ENCODE results near the gene SH3GL1. TPM values are rescaled to one million over a fixed set of nuclear protein-coding genes. Genes with fewer than 3 reads are reported as not detected.

SH3GL1 gene
- total and polyA plus RNA-seq, 2 of the 4 experiments (the other 2 are of a cell fraction), result 28.1 to 138 TPM

DNA sequence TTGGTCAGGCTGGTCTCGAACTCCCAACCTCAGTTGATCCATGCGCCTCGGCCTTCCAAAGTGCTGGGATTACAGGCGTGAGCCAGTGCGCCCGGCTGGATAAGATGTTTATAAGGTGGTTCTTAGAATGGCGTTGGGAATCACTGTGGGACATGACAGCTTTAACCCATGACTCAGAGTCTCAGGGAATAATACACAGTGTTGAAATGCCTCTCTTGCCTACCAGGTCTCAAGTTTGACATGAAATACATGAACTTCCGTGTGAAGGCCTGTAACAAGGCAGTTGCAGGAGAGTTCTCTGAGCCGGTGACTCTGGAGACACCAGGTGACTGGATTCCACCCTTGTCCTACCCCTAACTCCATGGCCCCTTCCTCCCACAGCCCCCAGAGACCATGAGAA lies 83.4 kb downstream of the SH3GL1 start:
- Histone ChIP-seq H2AFZ (replicated peaks; ENCODE audit: low read length, poor library complexity) (no peak overlapping the region), H3K27me3 (ENCODE audit: control insufficient read depth, insufficient read depth, low read length) (no peaks in the 10 kb centered on the region), H2AK5ac (ENCODE audit: low read depth, low read length) (no peak overlapping the region), H3K36me3 (ENCODE audit: control insufficient read depth, insufficient read depth, low read length) (no peaks in the 10 kb centered on the region; the same call in 1 of the 2 replicates), H3K27ac (ENCODE audit: insufficient read depth, low read length) (no peak overlapping the region), H3K23ac (ENCODE audit: low read depth, low read length) (no peak overlapping the region), H3K56ac (ENCODE audit: extremely low read depth, insufficient read depth, low read length) (no peak overlapping the region), H3K4ac (ENCODE audit: low read depth, low read length) (no peak overlapping the region), H3K9me3 (ENCODE audit: control insufficient read depth, insufficient read depth, low read length) (peaks cover 3% of the 10 kb centered on the region; the same call in 1 of the 2 replicates), H4K20me1 (ENCODE audit: insufficient read depth, low read length) (no peaks in the 10 kb centered on the region), H3K79me1 (ENCODE audit: low read depth in 1 of 2, low read length in 2 of 2) (no peaks in the 10 kb centered on the region; a peak in 1 of 4 replicates), H2AK9ac (replicated peaks; ENCODE audit: low read depth, low read length, poor library complexity) (no peak overlapping the region), H4K5ac (ENCODE audit: low read depth, low read length) (no peak overlapping the region), H4K8ac (ENCODE audit: low read depth in 2 of 2, low read length in 2 of 2) (no peak overlapping the region), H3K18ac (ENCODE audit: low read depth, low read length) (no peak overlapping the region), H3K9me1 (ENCODE audit: insufficient read depth, low read length) (no peaks in the 10 kb centered on the region), H2BK120ac (ENCODE audit: low read depth, low read length) (no peak overlapping the region), H3K9ac (ENCODE audit: low read depth, low read length) (no peak overlapping the region), H2BK15ac (ENCODE audit: low read depth, low read length) (no peak overlapping the region), H2BK20ac (ENCODE audit: low read depth, low read length) (no peak overlapping the region), H3K4me3 (ENCODE audit: insufficient read depth, low read depth, low read length) (no peak overlapping the region), H4K91ac (ENCODE audit: insufficient read depth, low read depth, low read length) (no peak overlapping the region), H3K4me2 (ENCODE audit: low read depth, low read length) (no peak overlapping the region), H3K4me1 (ENCODE audit: control insufficient read depth, insufficient read depth, low read length) (no peaks in the 10 kb centered on the region), H2BK5ac (ENCODE audit: low read depth, low read length, poor library complexity, severe bottlenecking) (no peak overlapping the region), H3K14ac (replicated peaks; ENCODE audit: low read depth, low read length) (no peak overlapping the region)
- in situ Hi-C loops (cut with MboI; ENCODE audit: low sequenced_read_pairs) (no loop called here), intact Hi-C loops (cut with micrococcal nuclease) (no loop called here), dilution Hi-C loops (cut with HindIII; ENCODE audit: low sequenced_read_pairs, unreplicated experiment) (no loop called here)
- WGBS, 2 experiments (ENCODE audit: extremely low coverage in 2 of 2, insufficient read length in 1 of 2), result no CpG with 5 or more reads among the region's 9 CpGs
- DNase-seq, result no peak
- POLR2A ChIA-PET (ENCODE audit: unreplicated experiment), result no interaction called here
- CTCF ChIA-PET, result no interaction called here
- no TSS peak for BruUV-seq (replicated peaks)
- TF ChIP-seq POLR2A (IDR thresholded peaks at IDR 0.05; ENCODE audit: low read depth, low read length) (no peak), BHLHE40 (IDR thresholded peaks at IDR 0.05; ENCODE audit: low read depth, low read length) (no peak), FOS (IDR thresholded peaks at IDR 0.05; ENCODE audit: low read depth, low read length) (no peak), MAFK (IDR thresholded peaks at IDR 0.05; ENCODE audit: low read depth, low read length) (no peak), RAD21 (IDR thresholded peaks at IDR 0.05; ENCODE audit: low read length) (no peak), CEBPB (IDR thresholded peaks at IDR 0.05; ENCODE audit: low read depth, low read length) (no peak), NFE2L2 (IDR thresholded peaks at IDR 0.05; ENCODE audit: low read depth, low read length) (no peak), CHD1 (IDR thresholded peaks at IDR 0.05; ENCODE audit: low read depth, low read length) (no peak), RCOR1 (IDR thresholded peaks at IDR 0.05; ENCODE audit: insufficient replicate concordance, low read length) (no peak), MXI1 (IDR thresholded peaks at IDR 0.05; ENCODE audit: borderline replicate concordance, low read depth, low read length) (no peak), RFX5 (IDR thresholded peaks at IDR 0.05; ENCODE audit: low read depth, low read length) (no peak), SMC3 (IDR thresholded peaks at IDR 0.05; ENCODE audit: low read depth, low read length) (no peak), MAZ (IDR thresholded peaks at IDR 0.05; ENCODE audit: borderline replicate concordance, low read depth, low read length) (no peak)
- TF ChIP-seq, protein P1, sequence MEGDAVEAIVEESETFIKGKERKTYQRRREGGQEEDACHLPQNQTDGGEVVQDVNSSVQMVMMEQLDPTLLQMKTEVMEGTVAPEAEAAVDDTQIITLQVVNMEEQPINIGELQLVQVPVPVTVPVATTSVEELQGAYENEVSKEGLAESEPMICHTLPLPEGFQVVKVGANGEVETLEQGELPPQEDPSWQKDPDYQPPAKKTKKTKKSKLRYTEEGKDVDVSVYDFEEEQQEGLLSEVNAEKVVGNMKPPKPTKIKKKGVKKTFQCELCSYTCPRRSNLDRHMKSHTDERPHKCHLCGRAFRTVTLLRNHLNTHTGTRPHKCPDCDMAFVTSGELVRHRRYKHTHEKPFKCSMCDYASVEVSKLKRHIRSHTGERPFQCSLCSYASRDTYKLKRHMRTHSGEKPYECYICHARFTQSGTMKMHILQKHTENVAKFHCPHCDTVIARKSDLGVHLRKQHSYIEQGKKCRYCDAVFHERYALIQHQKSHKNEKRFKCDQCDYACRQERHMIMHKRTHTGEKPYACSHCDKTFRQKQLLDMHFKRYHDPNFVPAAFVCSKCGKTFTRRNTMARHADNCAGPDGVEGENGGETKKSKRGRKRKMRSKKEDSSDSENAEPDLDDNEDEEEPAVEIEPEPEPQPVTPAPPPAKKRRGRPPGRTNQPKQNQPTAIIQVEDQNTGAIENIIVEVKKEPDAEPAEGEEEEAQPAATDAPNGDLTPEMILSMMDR (conservative IDR thresholded peaks at IDR 0.05; ENCODE audit: low read depth, low read length), result no peak
- TF ChIP-seq, protein P2, sequence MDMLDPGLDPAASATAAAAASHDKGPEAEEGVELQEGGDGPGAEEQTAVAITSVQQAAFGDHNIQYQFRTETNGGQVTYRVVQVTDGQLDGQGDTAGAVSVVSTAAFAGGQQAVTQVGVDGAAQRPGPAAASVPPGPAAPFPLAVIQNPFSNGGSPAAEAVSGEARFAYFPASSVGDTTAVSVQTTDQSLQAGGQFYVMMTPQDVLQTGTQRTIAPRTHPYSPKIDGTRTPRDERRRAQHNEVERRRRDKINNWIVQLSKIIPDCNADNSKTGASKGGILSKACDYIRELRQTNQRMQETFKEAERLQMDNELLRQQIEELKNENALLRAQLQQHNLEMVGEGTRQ (IDR thresholded peaks at IDR 0.05; ENCODE audit: low read depth, low read length), result no peak
- TF ChIP-seq, protein P3, sequence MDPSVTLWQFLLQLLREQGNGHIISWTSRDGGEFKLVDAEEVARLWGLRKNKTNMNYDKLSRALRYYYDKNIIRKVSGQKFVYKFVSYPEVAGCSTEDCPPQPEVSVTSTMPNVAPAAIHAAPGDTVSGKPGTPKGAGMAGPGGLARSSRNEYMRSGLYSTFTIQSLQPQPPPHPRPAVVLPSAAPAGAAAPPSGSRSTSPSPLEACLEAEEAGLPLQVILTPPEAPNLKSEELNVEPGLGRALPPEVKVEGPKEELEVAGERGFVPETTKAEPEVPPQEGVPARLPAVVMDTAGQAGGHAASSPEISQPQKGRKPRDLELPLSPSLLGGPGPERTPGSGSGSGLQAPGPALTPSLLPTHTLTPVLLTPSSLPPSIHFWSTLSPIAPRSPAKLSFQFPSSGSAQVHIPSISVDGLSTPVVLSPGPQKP (IDR thresholded peaks at IDR 0.05; ENCODE audit: borderline replicate concordance, low read depth, low read length), result no peak
- no peak for ATAC-seq (ENCODE audit: low read depth)

All from IMR-90 (cell line).